GM18502 (cell line): ENCODE results near the gene ZNF90.
A peak's percentile ranks its signal among the peaks of the same experiment; 100 is the strongest.
"Not testable (repeated sequence)": the region's sequence is repeated elsewhere in the genome, so short reads cannot be mapped to it uniquely, and the experiment has no call there.

ENCODE experiments used
- ATAC-seq: cut with Tn5 transposase; IDR thresholded peaks from one replicate; pipeline ENCODE4 v1.9.1; 2021; ENCODE audit warnings: mild to moderate bottlenecking; ENCODE audit not compliant: unreplicated experiment, poor library complexity

ZNF90 gene

GRCh38 chr19:20102097-20102496 lies 24.3 kb downstream of the ZNF90 start:
- no peak for ATAC-seq

GRCh38 chr19:20103091-20103740 lies 25.4 kb downstream of the ZNF90 start:
- ATAC-seq, result no peak

GRCh38 chr19:20107301-20107700 lies 29.5 kb downstream of the ZNF90 start:
- ATAC-seq, result no peak

- ATAC-seq, result not testable (repeated sequence)
These were observed 40.5 kb downstream of the ZNF90 start for GRCh38 chr19:20118064-20118839.

- ATAC-seq, result no peak
These were observed 47.1 kb downstream of the ZNF90 start for GRCh38 chr19:20124879-20125278.

- not testable (repeated sequence) for ATAC-seq
These were observed 55.1 kb downstream of the ZNF90 start for GRCh38 chr19:20132933-20133332.

GRCh38 chr19:20137714-20138113 lies 59.9 kb downstream of the ZNF90 start:
- ATAC-seq, result not testable (repeated sequence)

GRCh38 chr19:20151617-20152145 lies 73.9 kb downstream of the ZNF90 start:
- no peak for ATAC-seq

GRCh38 chr19:20152506-20152905 lies 74.7 kb downstream of the ZNF90 start:
- ATAC-seq, result not testable (repeated sequence)

- ATAC-seq, result no peak
These were observed 75.5 kb downstream of the ZNF90 start for GRCh38 chr19:20153281-20153680.

- ATAC-seq, result no peak
These were observed 76.8 kb downstream of the ZNF90 start for GRCh38 chr19:20154636-20155035.

- no peak for ATAC-seq
These were observed 85.0 kb downstream of the ZNF90 start for GRCh38 chr19:20162821-20163220.

- no peak for ATAC-seq
These were observed 86.7 kb downstream of the ZNF90 start for GRCh38 chr19:20164456-20164855.

- ATAC-seq, result no peak
These were observed 88.3 kb downstream of the ZNF90 start for GRCh38 chr19:20165971-20166592.

GRCh38 chr19:20167020-20167644 lies 89.3 kb downstream of the ZNF90 start, which contains the start of gene ZNF486:
TSS of gene ZNF486 (plus strand) at chr19:20167214. CDS start at chr19:20167331, 117 bp downstream.
- ATAC-seq, result peak; percentile 91

- ATAC-seq, result no peak
These were observed 89.9 kb downstream of the ZNF90 start for GRCh38 chr19:20167651-20168122.
